ENCODE measurements around the gene SAMD14.

Gene SAMD14

DNA sequence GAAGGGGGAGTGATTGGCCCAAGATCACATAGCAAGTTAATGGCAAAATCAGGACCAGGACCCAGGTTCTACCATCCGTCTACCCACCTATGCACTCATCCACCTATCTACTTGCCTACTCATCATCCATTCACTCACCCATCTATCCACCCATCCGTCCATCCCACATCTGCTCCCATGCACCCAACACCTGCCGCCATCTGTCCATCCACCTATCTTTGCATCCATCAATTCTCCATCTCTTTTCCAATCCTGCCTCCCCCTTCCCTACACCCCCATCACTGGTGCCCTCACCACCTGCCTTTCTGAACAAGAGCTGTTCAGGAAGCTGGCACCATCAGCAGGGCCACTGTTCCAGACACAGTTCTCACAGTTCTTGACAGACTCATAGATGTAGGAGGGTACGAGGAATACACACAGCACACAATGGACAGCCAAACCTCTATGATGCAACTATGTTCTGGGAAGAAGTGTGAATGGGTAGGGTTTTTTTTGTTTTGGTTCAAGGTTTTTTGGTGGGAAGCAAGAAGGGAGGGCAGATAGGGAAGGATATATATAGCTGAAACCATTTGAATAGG is 4.5 kb downstream of the SAMD14 start:
- no peak for ATAC-seq (ENCODE audit: insufficient read depth, low read depth)
- no peaks in the 10 kb centered on the region for H3K79me2 ChIP-seq (ENCODE audit: insufficient read depth, low read length)
- no peaks in the 10 kb centered on the region for H3K9me3 ChIP-seq (ENCODE audit: insufficient read depth, low read length, severe bottlenecking)
- no peak overlapping the region for H3K27ac ChIP-seq (ENCODE audit: low read length)
- TF ChIP-seq EZH2 (IDR thresholded peaks at IDR 0.05; ENCODE audit: borderline replicate concordance, low read depth, low read length, severe bottlenecking) (no peak), CTCF (IDR thresholded peaks at IDR 0.05; ENCODE audit: borderline replicate concordance, extremely low read depth, low read length, poor library complexity, severe bottlenecking) (no peak)
- H3K36me3 ChIP-seq (ENCODE audit: insufficient read depth, low read length) = no peaks in the 10 kb centered on the region
- no peak overlapping the region for H3K9ac ChIP-seq (ENCODE audit: low read depth, low read length)
- H3K4me1 ChIP-seq (ENCODE audit: insufficient read depth, low read length) = no peaks in the 10 kb centered on the region
- no peak overlapping the region for H3K4me2 ChIP-seq (ENCODE audit: insufficient read depth, low read length)
- H4K20me1 ChIP-seq (ENCODE audit: insufficient read depth, low read length) = 0 out of 2 replicates have a peak, but pooled peaks cover 2% of the 10 kb centered on the region
- no peak overlapping the region for H3K4me3 ChIP-seq (ENCODE audit: low read depth in 1 of 2, low read length in 2 of 2)
- H3K27me3 ChIP-seq (ENCODE audit: insufficient read depth, low read length, poor library complexity) = peaks cover 32% of the 10 kb centered on the region
- DNase-seq = no peak
- H2AFZ ChIP-seq (ENCODE audit: low read depth, low read length) = no peak overlapping the region

- H3K79me2 ChIP-seq (ENCODE audit: insufficient read depth, low read length) = no peaks in the 10 kb centered on the region
- H3K4me1 ChIP-seq (ENCODE audit: insufficient read depth, low read length) = no peaks in the 10 kb centered on the region
- TF ChIP-seq EZH2 (IDR thresholded peaks at IDR 0.05; ENCODE audit: borderline replicate concordance, low read depth, low read length, severe bottlenecking) (no peak), CTCF (IDR thresholded peaks at IDR 0.05; ENCODE audit: borderline replicate concordance, extremely low read depth, low read length, poor library complexity, severe bottlenecking) (no peak)
- H3K9ac ChIP-seq (ENCODE audit: low read depth, low read length) = no peak overlapping the region
- H3K9me3 ChIP-seq (ENCODE audit: insufficient read depth, low read length, severe bottlenecking) = no peaks in the 10 kb centered on the region
- no peak overlapping the region for H3K27ac ChIP-seq (ENCODE audit: low read length)
- no peaks in the 10 kb centered on the region for H3K36me3 ChIP-seq (ENCODE audit: insufficient read depth, low read length)
- H4K20me1 ChIP-seq (ENCODE audit: insufficient read depth, low read length) = 0 out of 2 replicates have a peak, but pooled peaks cover 2% of the 10 kb centered on the region
- DNase-seq = no peak
- H3K4me3 ChIP-seq (ENCODE audit: low read depth in 1 of 2, low read length in 2 of 2) = no peak overlapping the region
- peaks cover 43% of the 10 kb centered on the region for H3K27me3 ChIP-seq (ENCODE audit: insufficient read depth, low read length, poor library complexity)
- H3K4me2 ChIP-seq (ENCODE audit: insufficient read depth, low read length) = no peak overlapping the region
- ATAC-seq (ENCODE audit: insufficient read depth, low read depth) = no peak
- no peak overlapping the region for H2AFZ ChIP-seq (ENCODE audit: low read depth, low read length)
Observed at GRCh38 chr17:50123649-50124349, 6.2 kb downstream of the SAMD14 start.

DNA sequence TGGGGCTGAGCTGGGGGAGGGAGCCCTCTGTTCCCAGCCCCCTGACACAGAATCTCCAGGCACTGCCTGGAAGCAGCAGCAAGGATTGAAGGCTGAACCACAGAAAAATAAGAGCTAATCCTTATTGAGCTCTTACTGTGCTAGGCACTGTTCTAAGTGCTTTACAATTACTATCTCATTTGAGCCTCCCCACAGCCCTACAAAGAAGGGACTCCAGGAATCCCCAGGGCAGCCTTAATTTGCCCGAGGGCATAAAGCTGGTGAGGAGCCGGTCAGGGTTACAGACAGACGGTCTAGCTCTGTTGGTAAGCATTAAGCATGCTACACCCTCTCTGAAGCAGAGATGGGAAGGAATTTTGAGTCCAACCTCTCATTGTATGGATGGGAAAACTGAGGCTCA is 7.0 kb downstream of the SAMD14 start:
- H4K20me1 ChIP-seq (ENCODE audit: insufficient read depth, low read length) = peaks cover under 1% of the 10 kb centered on the region; the same call in 1 of the 2 replicates
- H3K4me2 ChIP-seq (ENCODE audit: insufficient read depth, low read length) = no peak overlapping the region
- no peak for TF ChIP-seq EZH2 (IDR thresholded peaks at IDR 0.05; ENCODE audit: borderline replicate concordance, low read depth, low read length, severe bottlenecking)
- no peak for TF ChIP-seq CTCF (IDR thresholded peaks at IDR 0.05; ENCODE audit: borderline replicate concordance, extremely low read depth, low read length, poor library complexity, severe bottlenecking)
- no peak overlapping the region for H3K27ac ChIP-seq (ENCODE audit: low read length)
- H3K4me1 ChIP-seq (ENCODE audit: insufficient read depth, low read length) = no peaks in the 10 kb centered on the region
- H2AFZ ChIP-seq (ENCODE audit: low read depth, low read length) = no peak overlapping the region
- ATAC-seq (ENCODE audit: insufficient read depth, low read depth) (no peak), DNase-seq (no peak)
- peaks cover 43% of the 10 kb centered on the region for H3K27me3 ChIP-seq (ENCODE audit: insufficient read depth, low read length, poor library complexity)
- H3K4me3 ChIP-seq (ENCODE audit: low read depth in 1 of 2, low read length in 2 of 2) = no peak overlapping the region
- no peak overlapping the region for H3K9ac ChIP-seq (ENCODE audit: low read depth, low read length)
- no peaks in the 10 kb centered on the region for H3K36me3 ChIP-seq (ENCODE audit: insufficient read depth, low read length)
- no peaks in the 10 kb centered on the region for H3K79me2 ChIP-seq (ENCODE audit: insufficient read depth, low read length)
- H3K9me3 ChIP-seq (ENCODE audit: insufficient read depth, low read length, severe bottlenecking) = no peaks in the 10 kb centered on the region

Data from DND-41 (cell line).